ENCODE results near the gene SLC35B2.

The SLC35B2 gene

GRCh38 chr6:44251576-44252524 is 5.5 kb downstream of the SLC35B2 start:
- TF ChIP-seq SIN3A (IDR thresholded peaks at IDR 0.05; ENCODE audit: borderline replicate concordance, insufficient read depth, low read length): no peak
- TF ChIP-seq POLR2AphosphoS5 (IDR thresholded peaks at IDR 0.05; ENCODE audit: low read depth, low read length): peak; percentile 60
- TF ChIP-seq REST (IDR thresholded peaks at IDR 0.05; ENCODE audit: insufficient read depth in 1 of 2, low read depth in 2 of 2, low read length in 2 of 2): no peak
- no peak for TF ChIP-seq FOXP2 (optimal IDR thresholded peaks at IDR 0.05; ENCODE audit: borderline replicate concordance, extremely low read depth, extremely low read length, insufficient read depth)
- no peak for TF ChIP-seq TAF1 (IDR thresholded peaks at IDR 0.05; ENCODE audit: borderline replicate concordance, insufficient read depth, low read length)

- TF ChIP-seq REST (IDR thresholded peaks at IDR 0.05; ENCODE audit: insufficient read depth in 1 of 2, low read depth in 2 of 2, low read length in 2 of 2) (no peak), POLR2AphosphoS5 (IDR thresholded peaks at IDR 0.05; ENCODE audit: low read depth, low read length) (peak; percentile 17)
Measured at GRCh38 chr6:44250718-44251123, 6.6 kb downstream of the SLC35B2 start.

GRCh38 chr6:44250067-44250717 is 7.1 kb downstream of the SLC35B2 start:
- TF ChIP-seq SIN3A (IDR thresholded peaks at IDR 0.05; ENCODE audit: borderline replicate concordance, insufficient read depth, low read length) (no peak), POLR2AphosphoS5 (IDR thresholded peaks at IDR 0.05; ENCODE audit: low read depth, low read length) (peak; percentile 18)

GRCh38 chr6:44249082-44249748 is 8.1 kb downstream of the SLC35B2 start:
- TF ChIP-seq FOXP2 (optimal IDR thresholded peaks at IDR 0.05; ENCODE audit: borderline replicate concordance, extremely low read depth, extremely low read length, insufficient read depth): no peak
- no peak for TF ChIP-seq REST (IDR thresholded peaks at IDR 0.05; ENCODE audit: insufficient read depth in 1 of 2, low read depth in 2 of 2, low read length in 2 of 2)
- TF ChIP-seq POLR2AphosphoS5 (IDR thresholded peaks at IDR 0.05; ENCODE audit: low read depth, low read length): no peak
- no peak for TF ChIP-seq SIN3A (IDR thresholded peaks at IDR 0.05; ENCODE audit: borderline replicate concordance, insufficient read depth, low read length)
- TF ChIP-seq TAF1 (IDR thresholded peaks at IDR 0.05; ENCODE audit: borderline replicate concordance, insufficient read depth, low read length): no peak

- TF ChIP-seq REST (IDR thresholded peaks at IDR 0.05; ENCODE audit: insufficient read depth in 1 of 2, low read depth in 2 of 2, low read length in 2 of 2) (no peak), POLR2AphosphoS5 (IDR thresholded peaks at IDR 0.05; ENCODE audit: low read depth, low read length) (no peak), SIN3A (IDR thresholded peaks at IDR 0.05; ENCODE audit: borderline replicate concordance, insufficient read depth, low read length) (no peak), FOXP2 (optimal IDR thresholded peaks at IDR 0.05; ENCODE audit: borderline replicate concordance, extremely low read depth, extremely low read length, insufficient read depth) (no peak), TAF1 (IDR thresholded peaks at IDR 0.05; ENCODE audit: borderline replicate concordance, insufficient read depth, low read length) (no peak)
Measured at GRCh38 chr6:44248579-44248978, 8.7 kb downstream of the SLC35B2 start.

All from PFSK-1 (cell line).